HepG2 (cell line): ENCODE data around the gene ADARB1. TPM values are rescaled to one million over a fixed set of nuclear protein-coding genes. Genes with fewer than 3 reads are reported as not detected.
A peak's percentile ranks its signal among the peaks of the same experiment; 100 is the strongest.

ENCODE experiments used
- ATAC-seq: fragments of 200-7000 bp; cut with Tn5 transposase; 3 replicates; pipeline ENCODE4 v1.9.1; 2020; ENCODE audit warnings: mild to moderate bottlenecking, moderate library complexity
- BruUV-seq: library from RNA; stranded (reverse); fragments of 400-500 nt; replicated peaks from 2 replicates; lab custom pipeline; 2021; lab: Mats Ljungman, UMichigan
- CTCF ChIA-PET: fragments of 300-600 bp; formaldehyde crosslinking; extraction: SDS; loops from one replicate; lab custom pipeline; 2021; ENCODE audit warnings: low total read pairs, inconsistent platforms, low intra/inter-chr PET ratio; lab: Yijun Ruan, JAX
- POLR2A ChIA-PET: fragments of 350-600 bp; sonication (Branson Sonifier 250); formaldehyde crosslinking; loops from one replicate; lab custom pipeline; 2020; ENCODE audit warnings: antibody characterized with exemption, inconsistent platforms; lab: Yijun Ruan, JAX
- DNase-seq: peaks from one replicate; pipeline ENCODE4 v3.0.0-alpha.2; 2015; ENCODE audit warnings: low spot score
- FAIRE-seq: peaks from 3 replicates; lab custom pipeline; 2011; peaks lifted over from hg19 to GRCh38; lab: Jason Lieb, UNC
- H2AFZ ChIP-seq: one replicate; pipeline ENCODE4 v1.6.1; 2011; ENCODE audit warnings: low read length, inconsistent platforms
- H3K27ac ChIP-seq: fragments of 300-600 bp; 3 replicates; pipeline ENCODE4 v1.8.0; 2011; ENCODE audit warnings: mixed run types, mild to moderate bottlenecking, mixed read lengths, low read length, inconsistent platforms; ENCODE audit not compliant: insufficient read depth; ENCODE audit errors: extremely low read length
- H3K27me3 ChIP-seq, 2 experiments: fragments of 200-600 bp in 1 of 2; 2 replicates in 1 of 2; 3 replicates in 1 of 2; pipeline versions ENCODE4 v1.6.0 to v1.8.0; 2011; ENCODE audit warnings: low read length in 2 of 2, mild to moderate bottlenecking in 2 of 2, moderate library complexity in 2 of 2, inconsistent platforms in 1 of 2; ENCODE audit not compliant: insufficient read depth in 2 of 2, control insufficient read depth in 1 of 2
- H3K36me3 ChIP-seq, 2 experiments: fragments of 200-600 bp in 1 of 2; replicated peaks in 1 of 2; 2 replicates in 1 of 2; 3 replicates in 1 of 2; pipeline versions ENCODE4 v1.5.1 to v1.8.0; 2011; ENCODE audit warnings: low read length in 2 of 2, inconsistent platforms in 1 of 2; ENCODE audit not compliant: insufficient read depth in 2 of 2, control insufficient read depth in 1 of 2
- H3K4me1 ChIP-seq: 2 replicates; pipeline ENCODE4 v1.5.1; 2012; ENCODE audit warnings: low read length, inconsistent platforms; ENCODE audit not compliant: insufficient read depth
- H3K4me2 ChIP-seq: 2 replicates; pipeline ENCODE4 v1.6.0; 2011; ENCODE audit warnings: low read depth, low read length, inconsistent platforms
- H3K4me3 ChIP-seq, 3 experiments: fragments of 200-600 bp in 1 of 3; sonication (generic), shearing (Covaris generic) in 1 of 3; replicated peaks in 1 of 3; 2 replicates each; pipeline ENCODE4 v1.5.1; 2011 to 2016; ENCODE audit warnings: low read length in 3 of 3, inconsistent platforms in 2 of 3, low read depth in 2 of 3, mild to moderate bottlenecking in 2 of 3, control low read depth in 1 of 3, mixed read lengths in 1 of 3; ENCODE audit not compliant: insufficient read depth in 1 of 3
- H3K79me2 ChIP-seq: one replicate; pipeline ENCODE4 v1.6.1; 2011; ENCODE audit warnings: low read length, inconsistent platforms; ENCODE audit not compliant: insufficient read depth
- H3K9ac ChIP-seq: 2 replicates; pipeline ENCODE4 v1.6.0; 2011; ENCODE audit warnings: mild to moderate bottlenecking, low read depth, low read length, inconsistent platforms; ENCODE audit not compliant: insufficient read depth
- H3K9me3 ChIP-seq: 2 replicates; pipeline ENCODE4 v1.5.1; 2012; ENCODE audit warnings: mild to moderate bottlenecking, low read length
- H4K20me1 ChIP-seq: 2 replicates; pipeline ENCODE4 v1.6.0; 2011; ENCODE audit warnings: inconsistent platforms, mild to moderate bottlenecking, low read length, moderate library complexity; ENCODE audit not compliant: insufficient read depth
- IKZF1 ChIP-seq: fragments of 450-650 bp; IDR thresholded peaks from 2 replicates; pipeline ENCODE4 v1.7.1; 2016
- ISL2 ChIP-seq: sonication (generic); formaldehyde crosslinking; IDR thresholded peaks from 2 replicates; pipeline ENCODE4 v1.5.0; 2020; ENCODE audit warnings: missing genetic modification reagents
- NFYC ChIP-seq: IDR thresholded peaks from 2 replicates; pipeline ENCODE4 v1.6.1; 2016; ENCODE audit warnings: missing genetic modification reagents, missing compliant biosample characterization
- SOX6 ChIP-seq, 2 experiments: fragments of 450-650 bp in 1 of 2; sonication (generic) in 1 of 2; formaldehyde crosslinking in 1 of 2; IDR thresholded peaks; 2 replicates each; pipeline versions ENCODE4 v1.4.0 to v1.6.1; 2017 to 2020; ENCODE audit warnings: antibody characterized with exemption in 1 of 2, mild to moderate bottlenecking in 1 of 2, missing genetic modification reagents in 1 of 2
- XRCC5 ChIP-seq: fragments of 200-400 bp; formaldehyde crosslinking; optimal IDR thresholded peaks from 2 replicates; pipeline ENCODE3; 2017; ENCODE audit warnings: mild to moderate bottlenecking, low read length
- ZC3H13 ChIP-seq: sonication (generic); formaldehyde crosslinking; IDR thresholded peaks from 2 replicates; pipeline ENCODE4 v1.8.1; 2023; ENCODE audit warnings: mild to moderate bottlenecking, missing genetic modification reagents, moderate library complexity
- ZFX ChIP-seq: sonication (generic); formaldehyde crosslinking; IDR thresholded peaks from 2 replicates; pipeline ENCODE4 v1.4.0; 2020; ENCODE audit warnings: mild to moderate bottlenecking, low read depth, missing genetic modification reagents, moderate library complexity
- WGBS: methylation state at CpG from one replicate; pipeline ENCODE4 v1.1.6; 2017; ENCODE audit warnings: low lambda C conversion rate; 5-methylcytosine and 5-hydroxymethylcytosine counted together
- in situ Hi-C: cut with HindIII; loops from 2 replicates; pipeline ENCODE4 v1.10.0; 2017; ENCODE audit warnings: low pct_unique_long_range_greater_than_20kb; ENCODE audit not compliant: extremely low pct_ligation_motif_present
- intact Hi-C: fragments of 100-400 bp; cut with micrococcal nuclease; formaldehyde crosslinking; loops from one replicate; pipeline ENCODE4 v1.10.0; 2022; ENCODE audit not compliant: unreplicated experiment
- polyA plus RNA-seq, 8 experiments: library from polyadenylated mRNA; depleted of rRNA in 3 of 8; stranded (reverse) in 7 of 8; unstranded in 1 of 8; fragments of >200 nt; fragmentation: Illumina TruSeq in 4 of 8; extraction: Trizol in 4 of 8; gene quantifications; 2 replicates each; pipeline versions ENCODE4 v1.2.1 to v1.2.3, GENCODE V29; 2011 to 2016; ENCODE audit warnings: low read depth in 4 of 8, missing spikeins in 1 of 8, mixed read lengths in 1 of 8; ENCODE audit not compliant: insufficient read depth in 1 of 8
- total RNA-seq, 5 experiments: library from RNA; depleted of rRNA; stranded (reverse); fragments of >200 nt; fragmentation: Illumina TruSeq; extraction: Trizol; gene quantifications; 2 replicates each; pipeline ENCODE4 v1.2.3, GENCODE V29; 2016; ENCODE audit warnings: low read depth in 1 of 5
- TF ChIP-seq, protein P1 (sequence below): sonication (generic); formaldehyde crosslinking; IDR thresholded peaks from 2 replicates; pipeline ENCODE4 v1.5.1; 2020; ENCODE audit warnings: missing genetic modification reagents, mild to moderate bottlenecking, borderline replicate concordance
- TF ChIP-seq, protein P2 (sequence below): IDR thresholded peaks from 2 replicates; pipeline ENCODE4 v1.6.1; 2012; ENCODE audit warnings: inconsistent platforms
- TF ChIP-seq, protein P3 (sequence below): sonication (generic); formaldehyde crosslinking; IDR thresholded peaks from 2 replicates; pipeline ENCODE4 v1.5.0; 2020; ENCODE audit warnings: mild to moderate bottlenecking, missing genetic modification reagents
- TF ChIP-seq, protein P4 (sequence below): sonication (generic); formaldehyde crosslinking; IDR thresholded peaks from 2 replicates; pipeline ENCODE4 v1.4.0; 2020; ENCODE audit warnings: mild to moderate bottlenecking, missing genetic modification reagents
- TF ChIP-seq, protein P5 (sequence below): sonication (generic); formaldehyde crosslinking; IDR thresholded peaks from 2 replicates; pipeline ENCODE4 v1.4.0; 2020; ENCODE audit warnings: missing genetic modification reagents

The ADARB1 gene
- total and polyA plus RNA-seq, 2 of the 13 experiments (the other 11 are each of a cell fraction or from before 2014, with no cell fraction given): 6.6 to 10.0 TPM

DNA sequence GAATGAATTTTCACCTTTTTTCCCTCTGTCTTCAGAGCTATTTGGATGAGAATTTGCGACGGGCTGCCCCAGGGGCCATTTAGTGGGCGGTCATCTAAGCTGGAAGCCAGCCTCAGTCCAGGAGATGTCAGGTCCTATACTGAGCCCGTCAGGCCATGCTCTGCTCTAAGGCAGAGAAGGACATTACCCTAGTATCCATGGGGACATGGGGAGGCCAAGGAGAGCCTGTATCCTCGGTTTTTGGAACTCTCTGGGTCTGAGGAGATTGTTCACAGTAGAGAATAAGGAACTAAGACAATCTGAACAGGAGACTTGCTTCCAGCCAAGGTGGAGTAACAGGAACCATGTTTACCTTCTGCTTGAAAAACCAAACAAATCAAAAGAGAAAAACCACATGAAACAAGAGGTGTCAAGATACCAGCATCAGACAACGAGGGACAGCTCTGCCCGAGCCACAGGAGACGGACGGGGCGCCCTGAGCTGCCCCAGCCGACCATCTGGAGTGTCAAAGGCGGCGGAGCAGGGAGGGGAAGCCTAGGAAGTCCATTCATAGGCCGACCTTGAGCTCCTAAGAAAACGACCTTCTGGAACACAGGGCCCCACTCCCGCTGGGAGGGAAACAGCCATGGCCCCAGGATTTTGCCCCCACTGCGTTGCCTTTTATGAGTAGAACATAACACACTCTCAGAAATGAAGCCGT is 20.0 kb upstream of the ADARB1 start:
- intact Hi-C loops (no loop called here), in situ Hi-C loops (no loop called here)
- no peaks in the 10 kb centered on the region for H3K9me3 ChIP-seq
- no peaks in the 10 kb centered on the region for H4K20me1 ChIP-seq
- FAIRE-seq (no peak), DNase-seq (no peak), ATAC-seq (peak; percentile 69)
- H3K9ac ChIP-seq: no peak overlapping the region
- ChIA-PET CTCF (no interaction called here), POLR2A (interaction anchor here (1.0 to 2.5 kb wide), 3 partner anchors 25 to 42 kb away, joined by 3 to 9 read pairs (median 3); no protein-coding TSS in a partner anchor)
- no peaks in the 10 kb centered on the region for H3K36me3 ChIP-seq
- peaks cover 31% of the 10 kb centered on the region for H3K4me1 ChIP-seq
- no peak overlapping the region for H2AFZ ChIP-seq
- peaks cover 7 to 51% of the 10 kb centered on the region in 2 experiments; a peak in 3 of 5 replicates for H3K27me3 ChIP-seq
- no peaks in the 10 kb centered on the region for H3K79me2 ChIP-seq
- no peak overlapping the region for H3K27ac ChIP-seq
- no peak overlapping the region; the same call in 1 of the 2 replicates for H3K4me2 ChIP-seq
- no peak overlapping the region for H3K4me3 ChIP-seq
- BruUV-seq: no TSS peak
- WGBS: 8% methylated on average over 16 of the region's 18 CpGs
- TF ChIP-seq ZFX (CRISPR knock-in tag) (peak; percentile 23; the same call in 1 of the 2 replicates), ZC3H13 (CRISPR knock-in tag) (no peak), ISL2 (CRISPR knock-in tag) (no peak), XRCC5 (no peak), IKZF1 (no peak), NFYC (CRISPR knock-in tag) (no peak), SOX6 (IDR thresholded peaks at IDR 0.05) (no peak), SOX6 (CRISPR knock-in tag; IDR thresholded peaks at IDR 0.05) (0 out of 2 replicates have a peak, but pooled peaks have one; percentile 17)
- TF ChIP-seq, protein P1, sequence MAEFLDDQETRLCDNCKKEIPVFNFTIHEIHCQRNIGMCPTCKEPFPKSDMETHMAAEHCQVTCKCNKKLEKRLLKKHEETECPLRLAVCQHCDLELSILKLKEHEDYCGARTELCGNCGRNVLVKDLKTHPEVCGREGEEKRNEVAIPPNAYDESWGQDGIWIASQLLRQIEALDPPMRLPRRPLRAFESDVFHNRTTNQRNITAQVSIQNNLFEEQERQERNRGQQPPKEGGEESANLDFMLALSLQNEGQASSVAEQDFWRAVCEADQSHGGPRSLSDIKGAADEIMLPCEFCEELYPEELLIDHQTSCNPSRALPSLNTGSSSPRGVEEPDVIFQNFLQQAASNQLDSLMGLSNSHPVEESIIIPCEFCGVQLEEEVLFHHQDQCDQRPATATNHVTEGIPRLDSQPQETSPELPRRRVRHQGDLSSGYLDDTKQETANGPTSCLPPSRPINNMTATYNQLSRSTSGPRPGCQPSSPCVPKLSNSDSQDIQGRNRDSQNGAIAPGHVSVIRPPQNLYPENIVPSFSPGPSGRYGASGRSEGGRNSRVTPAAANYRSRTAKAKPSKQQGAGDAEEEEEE: no peak
- TF ChIP-seq, protein P2, sequence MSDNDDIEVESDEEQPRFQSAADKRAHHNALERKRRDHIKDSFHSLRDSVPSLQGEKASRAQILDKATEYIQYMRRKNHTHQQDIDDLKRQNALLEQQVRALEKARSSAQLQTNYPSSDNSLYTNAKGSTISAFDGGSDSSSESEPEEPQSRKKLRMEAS: peak; percentile 17; the same call in 1 of the 2 replicates
- TF ChIP-seq, protein P3, sequence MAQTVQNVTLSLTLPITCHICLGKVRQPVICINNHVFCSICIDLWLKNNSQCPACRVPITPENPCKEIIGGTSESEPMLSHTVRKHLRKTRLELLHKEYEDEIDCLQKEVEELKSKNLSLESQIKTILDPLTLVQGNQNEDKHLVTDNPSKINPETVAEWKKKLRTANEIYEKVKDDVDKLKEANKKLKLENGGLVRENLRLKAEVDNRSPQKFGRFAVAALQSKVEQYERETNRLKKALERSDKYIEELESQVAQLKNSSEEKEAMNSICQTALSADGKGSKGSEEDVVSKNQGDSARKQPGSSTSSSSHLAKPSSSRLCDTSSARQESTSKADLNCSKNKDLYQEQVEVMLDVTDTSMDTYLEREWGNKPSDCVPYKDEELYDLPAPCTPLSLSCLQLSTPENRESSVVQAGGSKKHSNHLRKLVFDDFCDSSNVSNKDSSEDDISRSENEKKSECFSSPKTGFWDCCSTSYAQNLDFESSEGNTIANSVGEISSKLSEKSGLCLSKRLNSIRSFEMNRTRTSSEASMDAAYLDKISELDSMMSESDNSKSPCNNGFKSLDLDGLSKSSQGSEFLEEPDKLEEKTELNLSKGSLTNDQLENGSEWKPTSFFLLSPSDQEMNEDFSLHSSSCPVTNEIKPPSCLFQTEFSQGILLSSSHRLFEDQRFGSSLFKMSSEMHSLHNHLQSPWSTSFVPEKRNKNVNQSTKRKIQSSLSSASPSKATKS (CRISPR knock-in tag): no peak
- TF ChIP-seq, protein P4, sequence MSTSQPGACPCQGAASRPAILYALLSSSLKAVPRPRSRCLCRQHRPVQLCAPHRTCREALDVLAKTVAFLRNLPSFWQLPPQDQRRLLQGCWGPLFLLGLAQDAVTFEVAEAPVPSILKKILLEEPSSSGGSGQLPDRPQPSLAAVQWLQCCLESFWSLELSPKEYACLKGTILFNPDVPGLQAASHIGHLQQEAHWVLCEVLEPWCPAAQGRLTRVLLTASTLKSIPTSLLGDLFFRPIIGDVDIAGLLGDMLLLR (CRISPR knock-in tag): 0 out of 2 replicates have a peak, but pooled peaks have one; percentile 35
- TF ChIP-seq, protein P5, sequence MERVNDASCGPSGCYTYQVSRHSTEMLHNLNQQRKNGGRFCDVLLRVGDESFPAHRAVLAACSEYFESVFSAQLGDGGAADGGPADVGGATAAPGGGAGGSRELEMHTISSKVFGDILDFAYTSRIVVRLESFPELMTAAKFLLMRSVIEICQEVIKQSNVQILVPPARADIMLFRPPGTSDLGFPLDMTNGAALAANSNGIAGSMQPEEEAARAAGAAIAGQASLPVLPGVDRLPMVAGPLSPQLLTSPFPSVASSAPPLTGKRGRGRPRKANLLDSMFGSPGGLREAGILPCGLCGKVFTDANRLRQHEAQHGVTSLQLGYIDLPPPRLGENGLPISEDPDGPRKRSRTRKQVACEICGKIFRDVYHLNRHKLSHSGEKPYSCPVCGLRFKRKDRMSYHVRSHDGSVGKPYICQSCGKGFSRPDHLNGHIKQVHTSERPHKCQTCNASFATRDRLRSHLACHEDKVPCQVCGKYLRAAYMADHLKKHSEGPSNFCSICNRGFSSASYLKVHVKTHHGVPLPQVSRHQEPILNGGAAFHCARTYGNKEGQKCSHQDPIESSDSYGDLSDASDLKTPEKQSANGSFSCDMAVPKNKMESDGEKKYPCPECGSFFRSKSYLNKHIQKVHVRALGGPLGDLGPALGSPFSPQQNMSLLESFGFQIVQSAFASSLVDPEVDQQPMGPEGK (CRISPR knock-in tag): peak; percentile 40; the same call in 1 of the 2 replicates
